ENCODE data around the gene FAM237A. TPM values are rescaled to one million over a fixed set of nuclear protein-coding genes. Genes with fewer than 3 reads are reported as not detected.

The FAM237A gene
- not detected for total RNA-seq

DNA sequence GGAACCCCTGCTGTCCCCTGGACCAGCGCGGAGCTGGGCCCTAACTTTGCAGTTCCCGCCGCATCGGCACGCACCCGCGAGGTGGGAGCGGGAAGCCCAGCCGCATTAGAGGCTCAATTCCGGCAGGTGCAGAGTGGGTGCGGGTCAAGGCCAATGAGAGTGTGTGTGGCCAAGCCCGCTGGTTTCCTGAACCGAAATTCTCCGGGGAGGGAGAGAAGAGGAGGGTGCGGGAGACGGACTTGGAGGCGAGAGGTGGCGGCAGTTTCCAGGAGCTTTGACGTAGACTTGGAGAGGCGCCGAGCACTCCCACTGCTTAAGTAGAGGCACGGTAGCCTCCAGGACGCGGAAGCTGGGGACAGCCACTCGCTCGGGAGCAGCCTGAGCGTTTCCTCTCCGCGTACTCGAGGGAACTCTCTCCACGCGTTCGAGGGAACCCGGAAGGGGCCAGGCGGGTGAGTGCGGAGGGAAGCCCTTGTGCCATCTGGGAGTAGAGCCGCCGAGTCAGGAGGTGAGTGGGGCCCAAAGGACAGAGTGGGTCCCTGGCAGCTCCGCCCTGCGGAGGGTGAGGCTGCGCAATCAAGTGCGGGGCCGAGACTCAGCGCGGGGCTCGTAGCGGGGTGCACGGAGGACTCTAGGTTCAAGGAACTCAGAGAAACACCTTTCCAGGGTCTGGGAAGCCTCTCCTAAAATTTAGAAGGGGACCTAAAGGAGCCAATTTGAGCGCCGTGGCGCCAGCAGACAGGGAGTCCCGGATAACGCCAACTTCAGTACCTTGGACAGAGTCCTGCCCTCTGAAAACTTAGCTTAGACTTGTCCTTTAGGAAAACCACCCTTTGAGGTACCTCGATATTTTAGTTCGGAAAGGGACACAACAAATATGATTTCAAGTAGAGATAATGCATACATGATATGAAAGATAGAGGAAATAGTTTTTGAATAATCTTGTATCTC, at the start of gene FAM237A:
Gene FAM237A (plus strand): TSS at position 413 of the 951 bp plus-strand sequence. CDS start 1,750 bp downstream, outside the sequence.
- DNase-seq (ENCODE audit: low spot score) (no peak), ATAC-seq (no peak)
- Mint-ChIP-seq H3K4me3 (no peak within 1 kb of the TSS), H3K4me1 (ENCODE audit: low read depth in 2 of 2) (no peaks in the 10 kb centered on the region), H3K27me3 (peaks cover 4 to 11% of the 10 kb centered on the region in 2 donors), H3K36me3 (no peaks in the 10 kb centered on the region), H3K27ac (no peak within 1 kb of the TSS), H3K9me3 (peaks cover 2% of the 10 kb centered on the region)

DNA sequence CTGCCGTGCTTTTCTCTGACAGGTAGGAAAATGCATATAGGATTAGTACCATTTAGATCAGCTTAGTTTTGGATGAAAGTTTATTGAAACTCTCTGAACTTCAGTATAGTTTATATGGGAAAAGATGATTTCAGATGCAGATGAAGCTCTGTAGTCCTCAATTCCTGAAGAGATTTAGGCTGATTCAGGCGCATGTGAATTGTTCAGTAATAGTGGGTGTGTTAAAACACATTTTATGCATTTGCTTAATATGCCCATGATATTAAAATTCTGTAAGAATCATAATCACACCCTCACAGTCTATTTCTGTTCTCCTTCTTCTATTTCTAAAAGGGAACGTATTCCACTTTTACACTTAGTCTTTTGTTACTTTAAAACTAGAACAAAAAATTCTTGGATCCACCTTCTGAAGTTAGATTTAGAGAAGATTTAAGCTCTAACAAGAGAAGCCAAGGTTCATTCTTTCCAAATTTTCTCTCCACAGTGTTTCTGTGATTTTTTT, 44.5 kb upstream of the FAM237A start:
- Mint-ChIP-seq H3K27me3 (peaks cover 3 to 8% of the 10 kb centered on the region in 2 donors), H3K27ac (no peak overlapping the region), H3K36me3 (no peaks in the 10 kb centered on the region), H3K4me3 (no peak overlapping the region), H3K9me3 (no peaks in the 10 kb centered on the region), H3K4me1 (ENCODE audit: low read depth in 2 of 2) (no peaks in the 10 kb centered on the region)
- ATAC-seq (no peak), DNase-seq (ENCODE audit: low spot score) (no peak)

DNA sequence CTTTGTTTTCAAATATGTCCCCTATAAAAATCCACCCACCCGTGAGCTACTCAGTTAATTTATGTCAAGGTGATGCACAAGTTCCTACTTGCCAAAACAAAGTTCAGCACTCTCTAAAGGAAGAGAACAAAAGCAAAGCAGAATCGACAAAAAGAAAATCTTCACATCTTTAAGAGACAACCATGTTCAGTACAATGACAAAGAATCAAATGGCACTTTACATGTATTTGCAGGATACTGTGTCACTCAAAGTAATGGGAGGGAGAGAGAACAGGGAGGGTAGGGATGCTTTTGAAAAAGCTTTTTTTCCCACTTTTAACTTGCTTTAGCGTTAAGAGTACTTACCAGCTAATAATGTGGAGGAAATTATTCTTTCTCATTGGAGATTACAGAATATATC, 39.0 kb upstream of the FAM237A start:
- Mint-ChIP-seq H3K9me3 (no peaks in the 10 kb centered on the region), H3K27ac (no peak overlapping the region), H3K4me1 (ENCODE audit: low read depth in 2 of 2) (no peaks in the 10 kb centered on the region), H3K4me3 (no peak overlapping the region), H3K36me3 (no peaks in the 10 kb centered on the region), H3K27me3 (peaks cover 0 to 3% of the 10 kb centered on the region in 2 donors)
- ATAC-seq: no peak
- DNase-seq (ENCODE audit: low spot score): no peak

DNA sequence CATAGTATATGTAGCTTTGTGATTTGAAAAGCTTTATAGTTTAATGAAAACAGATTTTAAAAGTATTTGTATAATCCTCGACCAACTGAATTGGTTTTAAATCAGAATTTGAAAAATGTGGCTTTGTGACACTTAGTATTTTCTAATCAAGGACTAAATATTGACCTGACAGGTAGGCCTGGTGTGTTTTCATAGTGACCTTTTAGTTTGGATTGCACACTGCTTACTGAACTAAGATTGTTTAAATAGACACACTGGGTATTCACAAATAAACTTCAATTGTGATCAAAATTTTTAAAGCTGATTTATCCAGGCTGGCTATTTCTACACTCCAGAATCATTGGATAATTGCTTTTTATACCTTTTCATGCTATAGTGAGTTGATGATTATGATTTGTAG, 31.8 kb upstream of the FAM237A start:
- Mint-ChIP-seq H3K4me3 (no peak overlapping the region), H3K27ac (no peak overlapping the region)

DNA sequence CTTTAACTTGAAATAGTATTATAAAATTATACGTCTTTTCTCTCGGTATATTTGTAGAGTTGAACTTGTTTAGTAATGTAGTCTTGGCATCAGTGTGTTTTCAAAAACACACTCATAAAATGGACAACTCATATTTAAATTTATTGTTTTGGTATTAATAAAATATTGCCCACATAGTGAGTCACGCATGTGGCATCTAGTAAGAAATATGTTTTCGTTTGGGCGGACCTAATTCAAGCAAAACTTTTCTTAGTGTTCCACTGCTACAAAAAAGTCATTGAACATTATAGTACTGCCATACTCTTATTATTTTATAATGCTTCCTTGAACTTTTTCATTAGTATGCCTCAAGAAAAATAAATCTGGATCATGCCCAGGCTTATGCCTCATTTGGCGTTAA, 31.1 kb upstream of the FAM237A start:
- no peak for DNase-seq (ENCODE audit: low spot score)
- no peak for ATAC-seq
- Mint-ChIP-seq H3K27ac (no peak overlapping the region), H3K4me1 (ENCODE audit: low read depth in 2 of 2) (no peaks in the 10 kb centered on the region), H3K27me3 (peaks cover 0 to 2% of the 10 kb centered on the region in 2 donors), H3K9me3 (no peaks in the 10 kb centered on the region), H3K36me3 (no peaks in the 10 kb centered on the region), H3K4me3 (no peak overlapping the region)

More for the DNA sequence above, 31.8 kb upstream of the FAM237A start:
- no peak for DNase-seq (ENCODE audit: low spot score)
- H3K36me3 Mint-ChIP-seq: no peaks in the 10 kb centered on the region
- H3K4me1 Mint-ChIP-seq (ENCODE audit: low read depth in 2 of 2): no peaks in the 10 kb centered on the region
- peaks cover 0 to 2% of the 10 kb centered on the region in 2 donors for H3K27me3 Mint-ChIP-seq
- ATAC-seq: no peak
- H3K9me3 Mint-ChIP-seq: no peaks in the 10 kb centered on the region

DNA sequence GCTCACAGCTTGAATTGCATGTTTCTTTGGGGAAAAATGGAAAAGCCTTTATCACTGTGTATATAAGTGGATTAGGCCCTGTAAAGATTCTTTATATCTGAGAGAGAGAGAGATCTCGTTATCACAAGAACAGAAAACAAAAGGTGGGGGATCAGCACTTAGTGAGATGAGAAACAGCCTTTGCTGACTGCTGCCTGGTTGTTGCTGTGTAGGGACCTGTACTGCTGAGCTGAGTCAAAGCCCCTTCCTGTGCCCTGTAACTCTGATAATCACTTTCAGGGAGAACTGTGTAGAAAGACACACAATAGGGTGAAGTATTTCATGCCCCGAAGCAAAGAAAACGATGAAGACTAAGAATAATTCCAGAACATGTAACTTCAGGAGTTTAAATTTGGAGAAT, 30.6 kb upstream of the FAM237A start:
- H3K36me3 Mint-ChIP-seq: no peaks in the 10 kb centered on the region

DNA sequence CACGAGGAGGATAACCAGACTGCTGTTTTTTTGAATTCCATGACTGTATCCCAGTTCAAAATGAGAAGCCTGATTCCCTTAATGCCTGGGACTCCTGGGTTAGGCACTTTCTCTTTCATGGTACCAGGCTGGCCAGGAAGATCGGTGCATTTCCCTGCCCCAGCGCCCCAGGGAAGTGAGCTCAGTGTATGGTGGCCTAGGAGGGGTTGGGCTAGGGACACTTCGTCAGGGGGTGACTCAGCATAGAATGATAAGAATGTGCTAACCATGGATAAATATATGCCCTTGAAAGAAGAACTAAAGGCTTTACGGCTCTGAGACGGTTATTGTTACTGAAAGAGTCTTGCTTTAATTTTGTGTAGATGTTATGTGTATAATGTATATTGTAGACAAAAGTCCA, 27.5 kb upstream of the FAM237A start:
- H3K27ac Mint-ChIP-seq: no peak overlapping the region
- peaks cover 0 to 2% of the 10 kb centered on the region in 2 donors for H3K27me3 Mint-ChIP-seq
- no peaks in the 10 kb centered on the region for H3K36me3 Mint-ChIP-seq
- no peaks in the 10 kb centered on the region for H3K4me1 Mint-ChIP-seq (ENCODE audit: low read depth in 2 of 2)
- no peak overlapping the region for H3K4me3 Mint-ChIP-seq
- no peaks in the 10 kb centered on the region for H3K9me3 Mint-ChIP-seq
- DNase-seq (ENCODE audit: low spot score) (no peak), ATAC-seq (no peak)

More for the DNA sequence above, 30.6 kb upstream of the FAM237A start:
- peaks cover 0 to 2% of the 10 kb centered on the region in 2 donors for H3K27me3 Mint-ChIP-seq
- no peaks in the 10 kb centered on the region for H3K4me1 Mint-ChIP-seq (ENCODE audit: low read depth in 2 of 2)
- no peak overlapping the region for H3K27ac Mint-ChIP-seq
- ATAC-seq: no peak
- DNase-seq (ENCODE audit: low spot score): no peak
- no peak overlapping the region for H3K4me3 Mint-ChIP-seq
- H3K9me3 Mint-ChIP-seq: no peaks in the 10 kb centered on the region

DNA sequence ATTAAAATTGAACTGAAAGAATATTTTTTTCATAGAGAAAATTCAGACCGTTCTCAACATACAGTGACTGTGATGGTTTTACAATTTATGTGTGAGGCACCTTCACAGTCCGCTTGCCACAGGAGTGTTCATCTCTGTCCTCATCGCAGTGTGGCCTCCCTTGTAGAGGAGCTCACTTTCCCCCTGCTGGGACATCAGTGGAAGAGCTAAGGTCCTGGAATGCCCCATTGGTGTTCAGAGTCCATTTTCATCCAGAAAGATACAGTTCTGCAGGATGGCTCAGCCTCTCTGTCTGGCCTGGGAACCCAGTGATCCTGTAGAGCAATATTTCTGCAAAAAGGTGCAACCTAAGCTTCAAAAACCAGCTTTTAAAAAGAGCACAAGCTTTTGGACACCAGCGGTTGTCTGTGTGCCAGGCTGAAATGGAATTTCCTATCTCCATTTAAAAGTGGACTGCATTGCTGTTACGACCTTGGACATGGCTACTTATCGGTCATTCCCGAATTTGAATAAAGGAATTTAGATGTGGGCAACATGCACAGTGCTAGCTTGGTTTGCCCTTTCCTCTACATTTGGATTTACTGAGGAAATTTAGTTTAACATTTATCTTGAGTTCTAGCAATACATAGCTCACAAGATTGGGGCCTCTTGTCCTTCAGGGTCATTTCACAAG, 26.7 kb upstream of the FAM237A start:
- DNase-seq (ENCODE audit: low spot score) (no peak), ATAC-seq (no peak)
- no peak overlapping the region for H3K4me3 Mint-ChIP-seq
- H3K9me3 Mint-ChIP-seq: no peaks in the 10 kb centered on the region
- H3K27me3 Mint-ChIP-seq: peaks cover 0 to 2% of the 10 kb centered on the region in 2 donors
- no peaks in the 10 kb centered on the region for H3K36me3 Mint-ChIP-seq
- H3K27ac Mint-ChIP-seq: no peak overlapping the region
- no peaks in the 10 kb centered on the region for H3K4me1 Mint-ChIP-seq (ENCODE audit: low read depth in 2 of 2)

DNA sequence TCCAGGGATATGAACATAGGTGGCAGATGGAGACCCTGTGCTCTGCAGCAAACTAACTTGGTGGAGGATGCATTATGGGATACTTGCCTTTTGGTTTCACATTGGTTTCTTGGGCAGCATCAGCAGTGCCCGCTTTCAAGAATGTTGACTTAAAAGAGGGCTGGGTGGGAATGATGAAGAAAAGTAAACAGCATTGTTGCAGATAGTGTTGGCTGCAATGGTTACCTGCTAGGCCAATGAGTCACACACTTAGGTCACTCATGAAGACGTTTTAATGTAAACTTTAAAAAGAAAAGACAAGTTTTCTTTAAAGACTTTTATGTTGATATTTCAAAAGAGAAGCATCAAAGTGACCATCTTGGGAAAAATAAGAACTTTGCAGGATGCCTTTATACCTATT, 26.1 kb upstream of the FAM237A start:
- ATAC-seq: no peak
- Mint-ChIP-seq H3K27me3 (peaks cover 0 to 2% of the 10 kb centered on the region in 2 donors), H3K4me1 (ENCODE audit: low read depth in 2 of 2) (no peaks in the 10 kb centered on the region), H3K9me3 (no peaks in the 10 kb centered on the region), H3K4me3 (no peak overlapping the region), H3K27ac (no peak overlapping the region), H3K36me3 (no peaks in the 10 kb centered on the region)
- DNase-seq (ENCODE audit: low spot score): no peak

DNA sequence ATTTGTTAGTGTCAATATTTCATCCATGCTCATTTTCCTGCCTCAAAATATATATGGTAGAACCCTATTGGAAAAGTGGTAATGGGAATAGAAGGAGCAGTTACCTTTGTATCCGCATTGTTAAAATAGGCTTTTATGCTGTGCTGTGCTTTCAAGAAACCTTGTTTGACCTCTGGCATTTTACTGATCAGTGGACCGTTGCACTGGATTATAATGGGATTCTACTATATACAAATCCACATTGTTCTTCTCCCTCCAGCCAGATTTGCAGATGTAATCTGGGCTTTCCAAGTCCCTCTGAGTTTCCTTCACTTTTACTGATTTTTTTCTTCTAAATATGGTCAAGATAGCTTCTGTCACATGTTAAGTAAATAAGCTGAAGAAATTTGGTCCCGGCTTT, 23.3 kb upstream of the FAM237A start:
- H3K9me3 Mint-ChIP-seq: no peaks in the 10 kb centered on the region
- H3K36me3 Mint-ChIP-seq: no peaks in the 10 kb centered on the region
- H3K27ac Mint-ChIP-seq: no peak overlapping the region
- ATAC-seq: no peak
- peaks cover 0 to 2% of the 10 kb centered on the region in 2 donors for H3K27me3 Mint-ChIP-seq
- H3K4me1 Mint-ChIP-seq (ENCODE audit: low read depth in 2 of 2): no peaks in the 10 kb centered on the region
- no peak for DNase-seq (ENCODE audit: low spot score)
- H3K4me3 Mint-ChIP-seq: no peak overlapping the region

DNA sequence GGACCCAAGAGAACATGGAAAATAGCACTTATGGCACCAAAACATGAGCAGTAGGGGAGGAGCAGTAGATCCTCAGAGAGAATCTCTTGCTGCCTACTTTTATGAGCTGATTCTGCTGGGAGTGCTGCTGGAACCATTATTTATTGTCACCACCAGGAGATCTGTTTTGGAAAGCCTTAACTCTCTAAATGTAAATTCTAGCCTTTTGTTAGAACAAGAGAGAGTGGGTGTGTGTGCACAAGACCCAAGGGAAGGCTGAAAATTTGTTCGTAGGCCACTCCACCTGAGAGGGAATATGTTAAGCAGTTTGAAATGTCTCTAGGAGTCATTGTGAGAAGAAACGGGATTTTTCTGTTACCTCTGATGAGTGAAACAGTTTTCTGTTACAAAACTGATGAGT, 16.2 kb upstream of the FAM237A start:
- Mint-ChIP-seq H3K27ac (no peak overlapping the region), H3K9me3 (no peaks in the 10 kb centered on the region), H3K36me3 (no peaks in the 10 kb centered on the region), H3K4me1 (ENCODE audit: low read depth in 2 of 2) (no peaks in the 10 kb centered on the region), H3K27me3 (peaks cover 6 to 32% of the 10 kb centered on the region in 2 donors), H3K4me3 (no peak overlapping the region)
- DNase-seq (ENCODE audit: low spot score) (no peak), ATAC-seq (no peak)

DNA sequence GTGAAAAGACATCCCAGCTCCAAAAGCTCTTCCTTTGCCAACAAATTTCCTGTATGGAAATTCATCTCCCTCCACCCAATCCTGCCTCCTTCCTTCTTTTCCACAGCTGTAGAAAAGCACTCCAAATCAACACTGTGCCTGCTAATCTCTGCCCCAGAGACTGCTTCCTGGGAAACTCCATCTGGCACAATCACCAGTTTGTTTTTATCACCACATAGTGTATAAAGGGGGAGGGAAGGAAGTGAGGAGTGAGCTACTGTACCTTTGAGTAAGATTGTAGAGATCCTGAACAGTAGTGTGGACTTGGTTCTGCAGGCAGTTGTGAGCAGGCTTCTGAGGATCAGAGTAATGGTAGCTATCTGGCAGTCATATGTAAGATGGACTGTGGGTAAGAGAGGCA, 14.7 kb upstream of the FAM237A start:
- no peaks in the 10 kb centered on the region for H3K9me3 Mint-ChIP-seq
- ATAC-seq (no peak), DNase-seq (ENCODE audit: low spot score) (no peak)
- no peak overlapping the region for H3K27ac Mint-ChIP-seq
- H3K27me3 Mint-ChIP-seq: peaks cover 6 to 32% of the 10 kb centered on the region in 2 donors
- no peaks in the 10 kb centered on the region for H3K36me3 Mint-ChIP-seq
- H3K4me3 Mint-ChIP-seq: no peak overlapping the region
- no peaks in the 10 kb centered on the region for H3K4me1 Mint-ChIP-seq (ENCODE audit: low read depth in 2 of 2)

DNA sequence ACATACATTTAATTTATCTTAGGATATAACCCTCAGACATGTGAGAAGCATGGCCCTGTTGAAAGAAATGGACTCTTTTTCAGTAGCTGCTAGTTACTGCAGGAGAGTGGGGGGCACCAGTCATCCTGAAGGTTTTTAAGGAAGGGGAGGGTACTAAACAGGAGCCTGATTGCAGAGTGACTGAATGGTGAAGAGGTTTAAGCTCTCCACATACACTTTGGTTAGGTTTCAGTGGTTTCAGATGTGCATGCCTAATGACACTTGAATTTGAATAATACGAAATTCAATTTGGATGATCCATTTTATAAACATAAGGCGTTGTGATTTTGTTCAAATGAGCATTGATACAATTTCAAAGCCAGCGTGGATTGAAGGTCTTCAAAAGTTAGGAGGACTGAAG, 10.9 kb upstream of the FAM237A start:
- Mint-ChIP-seq H3K27me3 (peaks cover 6 to 32% of the 10 kb centered on the region in 2 donors), H3K27ac (no peak overlapping the region), H3K36me3 (no peaks in the 10 kb centered on the region), H3K4me1 (ENCODE audit: low read depth in 2 of 2) (no peaks in the 10 kb centered on the region), H3K4me3 (no peak overlapping the region), H3K9me3 (no peaks in the 10 kb centered on the region)
- ATAC-seq (no peak), DNase-seq (ENCODE audit: low spot score) (no peak)

DNA sequence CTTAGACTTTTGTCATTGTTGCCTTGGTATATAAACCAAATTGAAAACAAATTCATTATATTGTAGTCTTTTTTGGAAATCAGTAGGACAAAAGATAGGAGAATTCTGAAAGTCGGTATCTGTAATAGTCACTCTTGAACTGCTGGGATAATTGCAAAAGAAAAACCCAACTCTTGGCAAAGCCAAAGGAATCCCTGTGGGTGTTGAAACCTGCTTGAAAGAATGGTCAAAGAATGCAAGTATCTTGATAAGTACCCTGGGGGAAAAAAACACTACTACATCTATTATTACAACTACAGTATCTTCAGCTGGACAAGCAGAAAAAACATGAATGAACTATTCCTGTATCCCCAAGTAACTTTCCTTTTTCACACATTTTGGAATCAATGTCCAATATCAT, 7.3 kb upstream of the FAM237A start:
- Mint-ChIP-seq H3K36me3 (no peaks in the 10 kb centered on the region), H3K27me3 (peaks cover 0 to 7% of the 10 kb centered on the region in 2 donors), H3K27ac (no peak overlapping the region), H3K9me3 (no peaks in the 10 kb centered on the region), H3K4me3 (no peak overlapping the region), H3K4me1 (ENCODE audit: low read depth in 2 of 2) (no peaks in the 10 kb centered on the region)
- no peak for DNase-seq (ENCODE audit: low spot score)
- no peak for ATAC-seq
